ENCODE measurements around the gene MAPK14.

GRCh38 chr6:36111526-36111925 is 83.9 kb downstream of the MAPK14 start:
- no peak for TF ChIP-seq EZH2 (IDR thresholded peaks at IDR 0.05; ENCODE audit: insufficient read depth, poor library complexity, severe bottlenecking)
- TF ChIP-seq EZH2phosphoT487 (IDR thresholded peaks at IDR 0.05; ENCODE audit: insufficient read depth, low read depth): no peak

All from GM23248 (cell line).